Panc1 (cell line): ENCODE results near the gene TMEM132C. TPM values are rescaled to one million over a fixed set of nuclear protein-coding genes. Genes with fewer than 3 reads are reported as not detected.
"Not testable (repeated sequence)": the region's sequence is repeated elsewhere in the genome, so short reads cannot be mapped to it uniquely, and the experiment has no call there.

Source experiments
- ATAC-seq: fragments of 200-7000 bp; cut with Tn5 transposase; 2 replicates; pipeline ENCODE4 v1.9.1; 2020; ENCODE audit warnings: mild to moderate bottlenecking, moderate library complexity
- BruUV-seq: library from RNA; stranded (reverse); fragments of 400-500 nt; replicated peaks from 2 replicates; lab custom pipeline; 2021; lab: Mats Ljungman, UMichigan
- CTCF ChIA-PET: fragments of 300-600 bp; sonication (Branson Sonifier 250); formaldehyde crosslinking; loops from one replicate; lab custom pipeline; 2022; ENCODE audit warnings: antibody characterized with exemption; lab: Charles Lee
- POLR2A ChIA-PET: fragments of 300-600 bp; sonication (Branson Sonifier 250); formaldehyde crosslinking; loops from one replicate; lab custom pipeline; 2022; ENCODE audit warnings: antibody characterized with exemption; lab: Charles Lee
- DNase-seq: peaks from one replicate; pipeline ENCODE4 v3.0.0-alpha.2; 2010; ENCODE audit warnings: low read depth, low spot score
- H3K27ac ChIP-seq: 2 replicates; pipeline ENCODE4 v1.5.1; 2011; ENCODE audit warnings: mild to moderate bottlenecking, low read length, inconsistent platforms
- H3K27me3 ChIP-seq: fragments of 200-500 bp; sonication (Bioruptor generic); 2 replicates; pipeline ENCODE4 v1.6.0; 2014; ENCODE audit warnings: low read length, inconsistent platforms; ENCODE audit not compliant: control insufficient read depth, insufficient read depth
- H3K36me3 ChIP-seq: fragments of 200-500 bp; sonication (Bioruptor generic); 2 replicates; pipeline ENCODE4 v1.5.1; 2014; ENCODE audit warnings: inconsistent platforms, mild to moderate bottlenecking, low read length, moderate library complexity; ENCODE audit not compliant: control insufficient read depth, insufficient read depth
- H3K4me1 ChIP-seq: 2 replicates; pipeline ENCODE4 v1.5.1; 2011; ENCODE audit warnings: inconsistent platforms, mild to moderate bottlenecking, low read length, moderate library complexity; ENCODE audit not compliant: control insufficient read depth, insufficient read depth
- H3K4me3 ChIP-seq, 2 experiments: 2 replicates each; pipeline ENCODE4 v1.5.1; 2011 to 2012; ENCODE audit warnings: low read depth in 2 of 2, low read length in 2 of 2, mild to moderate bottlenecking in 2 of 2, inconsistent platforms in 1 of 2, moderate library complexity in 1 of 2
- H3K9me3 ChIP-seq: fragments of 200-500 bp; sonication (Bioruptor generic); 2 replicates; pipeline ENCODE4 v1.5.1; 2014; ENCODE audit warnings: low read depth, mild to moderate bottlenecking, inconsistent platforms, low read length, moderate library complexity; ENCODE audit not compliant: control insufficient read depth, insufficient read depth
- CTCF ChIP-seq: fragments of 450-650 bp; IDR thresholded peaks from 2 replicates; pipeline ENCODE4 v1.5.1; 2017; ENCODE audit warnings: mild to moderate bottlenecking
- POLR2AphosphoS5 ChIP-seq: IDR thresholded peaks from 2 replicates; pipeline ENCODE4 v1.6.1; 2012; ENCODE audit warnings: mild to moderate bottlenecking, low read depth, low read length, moderate library complexity
- SIN3A ChIP-seq: IDR thresholded peaks from 2 replicates; pipeline ENCODE4 v1.6.1; 2012; ENCODE audit warnings: low read depth, mild to moderate bottlenecking, low read length, moderate library complexity, borderline replicate concordance; ENCODE audit not compliant: insufficient read depth
- TCF7L2 ChIP-seq: IDR thresholded peaks from 2 replicates; pipeline ENCODE4 v1.6.1; 2011; ENCODE audit warnings: mild to moderate bottlenecking, low read depth, low read length, inconsistent platforms
- in situ Hi-C: cut with HindIII; loops from 2 replicates; pipeline ENCODE4 v1.10.0; 2016; ENCODE audit warnings: low sequenced_read_pairs, low pct_unique_long_range_greater_than_20kb
- intact Hi-C: fragments of 100-400 bp; cut with micrococcal nuclease; formaldehyde crosslinking; loops from one replicate; pipeline ENCODE4 v1.10.0; 2022; ENCODE audit not compliant: unreplicated experiment
- total RNA-seq: library from RNA; stranded (reverse); gene quantifications from one replicate; pipeline ENCODE4 v1.2.1, GENCODE V29; 2021; ENCODE audit not compliant: unreplicated experiment
- TF ChIP-seq, protein P1 (sequence below), 2 experiments: IDR thresholded peaks; 2 replicates each; pipeline ENCODE4 v1.6.1; 2011 to 2012; ENCODE audit warnings: low read depth in 2 of 2, control low read depth in 1 of 2, low read length in 1 of 2, mild to moderate bottlenecking in 1 of 2, moderate library complexity in 1 of 2; ENCODE audit not compliant: insufficient read depth in 1 of 2

Gene TMEM132C
- total RNA-seq, 1 experiment from 2014 or later: not detected

DNA sequence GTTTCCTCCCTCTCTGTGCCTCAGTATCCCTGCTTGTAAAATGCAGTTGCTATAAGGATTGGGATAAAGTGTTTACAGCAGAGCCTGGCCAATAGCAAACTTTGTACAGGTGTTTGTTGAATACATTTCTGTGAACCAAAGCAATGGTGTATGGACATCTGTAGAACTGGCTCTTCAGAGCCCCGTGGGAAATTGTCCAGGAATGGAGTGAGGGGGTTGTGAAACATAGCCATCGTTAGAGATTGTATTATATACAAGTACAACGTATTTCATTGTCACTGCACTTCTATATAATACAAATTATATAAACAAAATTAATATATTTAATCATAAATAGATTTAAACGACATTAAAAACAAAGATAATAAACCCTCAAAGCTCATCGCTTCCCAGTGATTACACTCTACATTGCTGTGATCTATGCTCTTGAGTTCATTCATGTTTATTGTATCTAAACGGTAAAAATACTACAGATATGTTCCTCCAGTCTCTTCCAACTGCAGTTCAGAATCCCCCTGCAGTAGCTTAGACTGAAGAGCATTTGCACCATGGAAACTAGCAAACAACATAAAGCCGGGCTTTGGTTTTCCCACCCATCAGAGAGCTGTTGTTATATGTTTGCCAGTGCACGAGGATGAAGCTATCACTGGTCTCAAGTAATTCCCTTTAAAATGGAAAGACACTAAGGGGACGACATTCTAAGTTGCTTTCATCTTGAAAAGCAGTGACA is 216.7 kb downstream of the TMEM132C start:
- Histone ChIP-seq H3K27me3 (no peaks in the 10 kb centered on the region), H3K27ac (no peak overlapping the region), H3K9me3 (no peaks in the 10 kb centered on the region), H3K36me3 (no peaks in the 10 kb centered on the region), H3K4me1 (no peaks in the 10 kb centered on the region), H3K4me3 (no peak overlapping the region)
- no peak for ATAC-seq
- CTCF ChIA-PET: no interaction called here
- no peak for TF ChIP-seq SIN3A
- no TSS peak for BruUV-seq
- POLR2A ChIA-PET: no interaction called here
- no peak for DNase-seq
- in situ Hi-C loops: no loop called here
- intact Hi-C loops: no loop called here

DNA sequence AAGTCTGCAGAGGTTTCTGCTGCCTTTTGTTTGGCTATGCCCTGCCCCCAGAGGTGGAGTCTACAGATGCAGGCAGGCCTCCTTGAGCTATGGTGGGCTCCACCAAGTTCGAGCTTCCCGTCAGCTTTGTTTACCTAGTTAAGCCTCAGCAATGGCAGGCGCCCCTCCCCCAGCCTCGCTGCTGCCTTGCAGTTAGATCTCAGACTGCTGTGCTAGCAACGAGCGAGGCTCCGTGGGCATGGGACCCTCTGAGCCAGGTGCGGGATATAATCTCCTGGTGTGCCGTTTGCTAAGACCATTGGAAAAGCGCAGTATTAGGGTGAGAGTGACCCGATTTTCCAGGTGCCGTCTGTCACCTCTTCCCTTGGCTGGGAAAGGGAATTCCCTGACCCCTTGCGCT is 230.4 kb downstream of the TMEM132C start:
- ATAC-seq, H3K4me3 ChIP-seq, POLR2A ChIA-PET, in situ Hi-C loops, H3K4me1 ChIP-seq, DNase-seq, H3K27ac ChIP-seq, H3K36me3 ChIP-seq, H3K9me3 ChIP-seq, CTCF ChIA-PET, H3K27me3 ChIP-seq, BruUV-seq: not testable (repeated sequence)
- intact Hi-C loops: loop anchor here (10.0 kb wide), 1 partner anchor 323 kb away; no protein-coding TSS in a partner anchor

GRCh38 chr12:128507470-128507869 is 240.5 kb downstream of the TMEM132C start:
- no TSS peak for BruUV-seq
- ATAC-seq (no peak), DNase-seq (no peak)
- no peaks in the 10 kb centered on the region for H3K9me3 ChIP-seq
- no peaks in the 10 kb centered on the region for H3K36me3 ChIP-seq
- H3K27me3 ChIP-seq: 0 out of 2 replicates have a peak, but pooled peaks cover 4% of the 10 kb centered on the region
- CTCF ChIA-PET: no interaction called here
- H3K4me3 ChIP-seq: no peak overlapping the region
- in situ Hi-C loops: no loop called here
- no peak overlapping the region for H3K27ac ChIP-seq
- intact Hi-C loops: no loop called here
- TF ChIP-seq POLR2AphosphoS5 (no peak), TCF7L2 (no peak), SIN3A (no peak), CTCF (no peak)
- TF ChIP-seq, protein P1, sequence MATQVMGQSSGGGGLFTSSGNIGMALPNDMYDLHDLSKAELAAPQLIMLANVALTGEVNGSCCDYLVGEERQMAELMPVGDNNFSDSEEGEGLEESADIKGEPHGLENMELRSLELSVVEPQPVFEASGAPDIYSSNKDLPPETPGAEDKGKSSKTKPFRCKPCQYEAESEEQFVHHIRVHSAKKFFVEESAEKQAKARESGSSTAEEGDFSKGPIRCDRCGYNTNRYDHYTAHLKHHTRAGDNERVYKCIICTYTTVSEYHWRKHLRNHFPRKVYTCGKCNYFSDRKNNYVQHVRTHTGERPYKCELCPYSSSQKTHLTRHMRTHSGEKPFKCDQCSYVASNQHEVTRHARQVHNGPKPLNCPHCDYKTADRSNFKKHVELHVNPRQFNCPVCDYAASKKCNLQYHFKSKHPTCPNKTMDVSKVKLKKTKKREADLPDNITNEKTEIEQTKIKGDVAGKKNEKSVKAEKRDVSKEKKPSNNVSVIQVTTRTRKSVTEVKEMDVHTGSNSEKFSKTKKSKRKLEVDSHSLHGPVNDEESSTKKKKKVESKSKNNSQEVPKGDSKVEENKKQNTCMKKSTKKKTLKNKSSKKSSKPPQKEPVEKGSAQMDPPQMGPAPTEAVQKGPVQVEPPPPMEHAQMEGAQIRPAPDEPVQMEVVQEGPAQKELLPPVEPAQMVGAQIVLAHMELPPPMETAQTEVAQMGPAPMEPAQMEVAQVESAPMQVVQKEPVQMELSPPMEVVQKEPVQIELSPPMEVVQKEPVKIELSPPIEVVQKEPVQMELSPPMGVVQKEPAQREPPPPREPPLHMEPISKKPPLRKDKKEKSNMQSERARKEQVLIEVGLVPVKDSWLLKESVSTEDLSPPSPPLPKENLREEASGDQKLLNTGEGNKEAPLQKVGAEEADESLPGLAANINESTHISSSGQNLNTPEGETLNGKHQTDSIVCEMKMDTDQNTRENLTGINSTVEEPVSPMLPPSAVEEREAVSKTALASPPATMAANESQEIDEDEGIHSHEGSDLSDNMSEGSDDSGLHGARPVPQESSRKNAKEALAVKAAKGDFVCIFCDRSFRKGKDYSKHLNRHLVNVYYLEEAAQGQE (IDR thresholded peaks at IDR 0.05; ENCODE audit: insufficient read depth in 1 of 2, low read depth in 2 of 2, low read length in 1 of 2): no peak
- no peaks in the 10 kb centered on the region for H3K4me1 ChIP-seq
- POLR2A ChIA-PET: no interaction called here
